HFFc6 (cell line): ENCODE data around the gene HBA1. TPM values are rescaled to one million over a fixed set of nuclear protein-coding genes. Genes with fewer than 3 reads are reported as not detected.
"Not testable (repeated sequence)": the region's sequence is repeated elsewhere in the genome, so short reads cannot be mapped to it uniquely, and the experiment has no call there.

ENCODE experiments used
- DNase-seq: peaks from one replicate; pipeline ENCODE4 v3.0.0-alpha.2; 2018
- H3K27ac Mint-ChIP-seq: 2 replicates; pipeline ENCODE4 v1.8.0; 2020; ENCODE audit warnings: mild to moderate bottlenecking, mixed read lengths
- H3K27me3 Mint-ChIP-seq: 2 replicates; pipeline ENCODE4 v1.8.0; 2021; ENCODE audit warnings: mild to moderate bottlenecking, moderate library complexity, mixed read lengths; ENCODE audit not compliant: insufficient read depth
- H3K36me3 Mint-ChIP-seq: 2 replicates; pipeline ENCODE4 v1.8.0; 2021; ENCODE audit warnings: low read depth, mixed read lengths
- H3K4me1 Mint-ChIP-seq: 2 replicates; pipeline ENCODE4 v1.8.0; 2020; ENCODE audit warnings: low read depth, mixed read lengths
- H3K4me3 Mint-ChIP-seq: 2 replicates; pipeline ENCODE4 v1.8.0; 2020; ENCODE audit warnings: mild to moderate bottlenecking, moderate library complexity, mixed read lengths
- H3K9me3 Mint-ChIP-seq: 2 replicates; pipeline ENCODE4 v1.8.0; 2020; ENCODE audit warnings: mild to moderate bottlenecking, mixed read lengths
- CTCF ChIP-seq: fragments of 200-600 bp; sonication (generic); IDR thresholded peaks from 2 replicates; pipeline ENCODE4 v1.5.0; 2021; ENCODE audit warnings: antibody characterized with exemption, mild to moderate bottlenecking
- total RNA-seq, 6 experiments: library from RNA; stranded (reverse); fragmentation: NEBNext Ultra II Directional; extraction: Animal tissue kit (Norgen Biotek cat#: 25700); gene quantifications; 2 replicates in 1 of 6; 3 replicates in 5 of 6; pipeline ENCODE4 v1.2.3, GENCODE V29; 2021

HBA1 gene
- total RNA-seq, 6 experiments from 2014 or later: not detected

GRCh38 chr16:191831-192230 is 15.4 kb downstream of the HBA1 start:
- Mint-ChIP-seq H3K27me3 (peaks cover 3% of the 10 kb centered on the region; the same call in 1 of the 2 replicates), H3K9me3 (no peaks in the 10 kb centered on the region), H3K27ac (peak overlapping the region; percentile 22), H3K4me1 (0 out of 2 replicates have a peak, but pooled peaks cover 6% of the 10 kb centered on the region), H3K4me3 (no peak overlapping the region), H3K36me3 (peaks cover 22% of the 10 kb centered on the region)
- no peak for DNase-seq
- no peak for TF ChIP-seq CTCF

GRCh38 chr16:192686-193085 is 16.2 kb downstream of the HBA1 start:
- H3K36me3 Mint-ChIP-seq: peaks cover 17% of the 10 kb centered on the region
- H3K27ac Mint-ChIP-seq: no peak overlapping the region
- H3K27me3 Mint-ChIP-seq: peaks cover 4% of the 10 kb centered on the region
- no peak for TF ChIP-seq CTCF
- H3K4me3 Mint-ChIP-seq: no peak overlapping the region
- H3K9me3 Mint-ChIP-seq: no peaks in the 10 kb centered on the region
- 0 out of 2 replicates have a peak, but pooled peaks cover 6% of the 10 kb centered on the region for H3K4me1 Mint-ChIP-seq
- DNase-seq: no peak

GRCh38 chr16:193441-193840 is 17.0 kb downstream of the HBA1 start:
- Mint-ChIP-seq H3K27ac (no peak overlapping the region), H3K9me3 (no peaks in the 10 kb centered on the region), H3K4me1 (0 out of 2 replicates have a peak, but pooled peaks cover 6% of the 10 kb centered on the region), H3K36me3 (peaks cover 17% of the 10 kb centered on the region), H3K27me3 (peaks cover 6% of the 10 kb centered on the region), H3K4me3 (no peak overlapping the region)
- no peak for DNase-seq
- TF ChIP-seq CTCF: no peak

- 0 out of 2 replicates have a peak, but pooled peaks cover 6% of the 10 kb centered on the region for H3K4me1 Mint-ChIP-seq
- H3K27me3 Mint-ChIP-seq: peaks cover 6% of the 10 kb centered on the region
- no peak for TF ChIP-seq CTCF
- H3K4me3 Mint-ChIP-seq: no peak overlapping the region
- no peak overlapping the region; the same call in 1 of the 2 replicates for H3K27ac Mint-ChIP-seq
- DNase-seq: no peak
- H3K9me3 Mint-ChIP-seq: no peaks in the 10 kb centered on the region
- H3K36me3 Mint-ChIP-seq: peaks cover 6% of the 10 kb centered on the region
These were observed 18.0 kb downstream of the HBA1 start for GRCh38 chr16:194516-194915.

- Mint-ChIP-seq H3K4me1 (peaks cover 7% of the 10 kb centered on the region), H3K27ac (peak overlapping the region; percentile 77), H3K4me3 (no peak overlapping the region), H3K9me3 (no peaks in the 10 kb centered on the region), H3K27me3 (peaks cover 5% of the 10 kb centered on the region), H3K36me3 (peaks cover 12% of the 10 kb centered on the region)
- peak; percentile 83 for DNase-seq
- TF ChIP-seq CTCF: no peak
These were observed 23.9 kb downstream of the HBA1 start for GRCh38 chr16:200388-200787.

- peaks cover 7% of the 10 kb centered on the region for H3K4me1 Mint-ChIP-seq
- H3K4me3 Mint-ChIP-seq: no peak overlapping the region
- H3K27me3 Mint-ChIP-seq: peaks cover 1% of the 10 kb centered on the region; the same call in 1 of the 2 replicates
- no peak for TF ChIP-seq CTCF
- peaks cover 23% of the 10 kb centered on the region for H3K36me3 Mint-ChIP-seq
- no peaks in the 10 kb centered on the region for H3K9me3 Mint-ChIP-seq
- no peak for DNase-seq
- no peak overlapping the region for H3K27ac Mint-ChIP-seq
These were observed 26.8 kb downstream of the HBA1 start for GRCh38 chr16:203246-203645.

GRCh38 chr16:204046-204445 is 27.6 kb downstream of the HBA1 start:
- not testable (repeated sequence) for H3K27me3 Mint-ChIP-seq, H3K4me3 Mint-ChIP-seq, DNase-seq, H3K4me1 Mint-ChIP-seq, H3K9me3 Mint-ChIP-seq, H3K27ac Mint-ChIP-seq
- peaks cover 23% of the 10 kb centered on the region for H3K36me3 Mint-ChIP-seq

GRCh38 chr16:209359-209758 is 32.9 kb downstream of the HBA1 start:
- not testable (repeated sequence) for H3K4me3 Mint-ChIP-seq, H3K9me3 Mint-ChIP-seq, H3K27me3 Mint-ChIP-seq, DNase-seq, H3K27ac Mint-ChIP-seq
- Mint-ChIP-seq H3K4me1 (peaks cover 11% of the 10 kb centered on the region), H3K36me3 (peaks cover 18% of the 10 kb centered on the region)
